ENCODE measurements around the gene ZNF536.
"Not testable (repeated sequence)": the region's sequence is repeated elsewhere in the genome, so short reads cannot be mapped to it uniquely, and the experiment has no call there.

Gene ZNF536

DNA sequence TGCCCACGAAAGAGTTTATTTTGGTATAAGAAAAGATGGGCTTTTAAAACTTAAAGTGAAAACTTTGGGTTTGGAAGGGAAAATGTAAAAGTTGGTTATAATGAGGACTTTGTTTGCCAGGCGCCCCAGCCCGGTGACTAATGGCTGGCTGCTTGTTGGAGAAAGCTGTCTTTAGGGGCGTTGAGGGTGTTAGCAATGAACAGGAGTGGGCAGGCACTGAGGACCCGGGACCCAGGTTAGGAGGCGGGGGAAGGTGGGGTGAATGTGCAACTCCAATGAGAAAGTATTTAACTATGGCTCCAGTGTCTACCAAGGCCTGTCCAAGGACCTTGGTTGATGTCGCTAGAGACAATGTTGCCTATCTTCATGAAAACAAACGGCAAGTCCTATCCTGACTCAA, 118.6 kb downstream of the ZNF536 start:
- DNase-seq = no peak

DNA sequence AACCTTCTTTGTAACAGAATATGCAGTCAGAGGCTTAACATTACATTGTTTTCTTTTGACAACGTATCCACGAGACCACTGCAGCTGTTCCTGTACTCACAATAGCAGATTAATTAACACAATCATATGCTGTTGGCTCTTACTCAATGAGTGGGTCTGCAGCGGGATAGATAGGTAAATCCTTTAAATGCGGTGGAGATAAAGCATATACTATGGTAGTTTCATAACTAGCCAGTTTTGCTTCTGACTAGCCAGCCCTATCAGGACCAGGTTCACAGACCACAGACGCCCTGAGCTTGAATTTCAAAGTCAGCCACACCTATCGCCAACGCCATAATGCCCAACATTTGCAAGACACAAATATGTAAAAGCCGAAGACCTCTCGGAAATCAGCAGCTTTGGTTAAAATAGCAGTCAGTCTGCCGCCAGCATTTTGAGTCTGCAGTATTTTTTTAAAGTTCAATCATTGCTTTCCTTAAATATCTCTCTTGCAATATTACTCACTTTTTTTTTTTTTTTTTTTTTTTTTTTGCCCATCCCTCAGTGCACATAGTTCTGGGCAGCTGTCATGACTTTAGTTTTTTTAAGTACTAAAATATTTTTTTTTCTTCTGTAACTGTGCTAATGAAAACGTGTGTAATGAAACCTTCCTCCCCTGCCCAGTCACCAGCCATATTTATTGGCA, 120.5 kb downstream of the ZNF536 start:
- DNase-seq = no peak

DNA sequence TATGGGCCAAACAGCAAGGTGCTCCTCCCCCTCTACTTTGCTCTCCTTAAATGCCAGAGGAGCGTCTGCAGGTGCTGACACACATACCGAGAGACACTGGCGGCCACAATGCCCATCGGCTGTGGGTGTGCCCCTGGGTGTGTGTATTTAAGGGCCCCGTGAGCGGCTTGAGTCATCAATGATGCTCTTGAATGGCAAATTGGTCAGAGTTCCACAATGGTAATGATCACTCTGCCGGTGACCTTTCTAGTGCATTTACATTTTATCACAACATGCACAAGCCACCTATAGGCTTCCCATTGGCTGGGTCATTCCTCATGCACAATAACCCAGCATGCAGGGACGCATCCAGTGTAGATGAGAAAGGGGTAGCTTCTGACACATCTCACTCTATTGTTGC, 124.8 kb downstream of the ZNF536 start:
- DNase-seq = no peak

DNA sequence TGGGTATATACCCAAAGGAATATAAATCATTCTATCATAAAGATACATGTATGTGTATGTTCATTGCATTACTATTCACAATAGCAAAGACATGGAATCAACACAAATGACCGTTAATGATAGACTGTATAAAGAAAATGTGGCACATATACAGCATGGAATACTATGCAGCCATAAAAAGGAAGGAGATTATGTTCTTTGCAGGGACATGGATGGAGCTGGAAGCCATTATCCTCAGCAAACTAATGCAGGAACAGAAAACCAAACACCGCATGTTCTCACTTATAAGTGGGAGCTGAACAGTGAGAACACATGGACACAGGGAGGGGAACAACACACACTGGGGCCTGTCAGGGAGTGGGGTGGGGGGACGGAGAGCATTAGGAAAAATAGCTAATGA, 125.9 kb downstream of the ZNF536 start:
- DNase-seq = not testable (repeated sequence)

DNA sequence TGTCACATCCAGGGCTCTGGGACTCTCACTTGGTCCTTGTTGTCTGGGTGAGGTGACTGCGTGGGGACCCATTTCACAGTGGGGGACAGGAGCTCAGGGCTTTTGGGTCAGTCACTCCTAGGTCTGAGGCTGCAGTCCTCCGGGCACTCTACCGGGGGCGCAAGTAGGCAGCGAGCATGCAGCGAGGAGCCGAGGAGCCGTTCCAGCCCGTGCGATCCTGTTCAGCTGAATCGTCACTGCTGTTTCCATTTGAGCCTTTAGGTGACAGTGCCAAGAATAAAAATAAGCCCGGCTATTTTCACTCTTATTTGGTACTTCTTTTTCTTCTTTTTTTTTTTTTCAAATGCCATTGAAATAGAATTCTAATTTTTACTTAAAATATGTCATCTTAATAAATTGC, 126.5 kb downstream of the ZNF536 start:
- DNase-seq = no peak

DNA sequence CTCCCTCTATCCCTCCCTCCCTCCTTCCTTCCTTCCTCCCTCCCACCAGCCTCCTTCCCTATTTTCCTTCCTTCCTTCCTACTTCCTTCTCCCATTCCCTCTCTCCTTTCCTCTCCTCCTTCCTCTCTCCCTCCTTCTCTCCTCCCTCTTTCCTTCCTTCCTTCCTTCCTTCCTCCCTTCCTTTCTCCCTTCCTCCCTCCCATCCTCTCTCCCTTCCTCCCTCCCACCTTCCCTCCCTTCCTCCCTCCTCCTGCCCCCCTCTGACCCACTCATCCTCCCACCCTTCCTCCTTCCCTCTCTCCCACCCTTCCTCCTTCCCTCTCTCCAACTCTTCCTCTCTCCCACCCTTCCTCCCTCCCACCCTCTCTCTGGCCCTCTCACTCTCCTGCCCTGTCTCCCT, 132.1 kb downstream of the ZNF536 start:
- DNase-seq = no peak

DNA sequence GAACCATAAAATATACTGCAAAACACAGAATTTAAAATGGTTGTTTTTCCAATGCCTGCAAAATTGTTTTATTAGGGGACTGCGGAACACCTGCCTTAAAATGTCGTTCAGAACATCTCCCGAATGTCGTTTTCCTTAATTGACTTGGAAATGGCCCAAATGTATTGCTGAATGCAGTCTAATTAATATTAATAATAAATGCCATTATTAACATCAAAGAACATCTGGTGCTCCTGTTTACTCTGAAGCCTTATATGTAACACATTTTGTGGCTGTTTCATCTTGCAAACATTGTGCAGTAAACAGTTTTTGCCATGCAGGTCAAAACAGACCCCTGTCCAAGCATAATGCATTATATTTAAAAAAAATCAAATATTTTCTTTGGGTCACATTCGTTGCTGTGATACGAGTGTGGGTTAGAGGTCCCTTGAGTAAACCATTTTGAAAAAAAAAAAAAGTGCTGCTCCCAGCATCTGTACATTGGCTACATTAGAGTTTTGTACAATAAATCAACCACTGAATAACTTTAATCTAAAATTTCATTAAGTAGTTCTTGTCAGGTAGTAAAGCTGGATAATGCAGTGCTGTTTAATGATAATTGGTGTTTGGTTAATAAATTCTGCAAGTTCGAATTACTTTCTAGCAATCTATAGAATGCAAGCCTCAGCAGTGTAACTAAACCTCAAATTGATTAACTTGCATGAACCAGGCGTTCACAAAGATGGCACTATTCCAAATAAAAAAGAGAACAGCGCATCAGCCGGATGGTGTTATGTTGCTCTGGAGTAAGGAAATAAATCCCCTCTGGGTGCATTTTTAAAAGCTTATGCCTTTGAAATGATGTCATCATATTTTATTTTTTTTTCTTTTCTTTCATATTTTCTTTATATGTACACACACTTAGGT, 140.2 kb downstream of the ZNF536 start:
- peak; percentile 100 for DNase-seq

DNA sequence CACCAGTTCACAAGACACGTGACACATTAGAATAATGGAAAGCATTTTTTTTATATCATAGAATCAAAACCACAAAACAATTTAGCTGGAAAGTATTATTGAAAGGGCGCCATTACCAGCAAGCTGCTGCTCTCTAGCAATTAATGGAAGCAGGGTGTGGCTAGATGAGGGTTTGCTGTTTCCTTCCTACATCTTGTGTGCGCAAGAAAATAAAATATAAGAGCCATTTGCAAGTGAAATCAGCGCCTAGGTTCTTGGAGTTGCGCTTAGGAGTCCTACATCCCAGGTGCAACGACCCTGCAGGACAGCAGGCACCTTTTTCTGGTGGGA, 140.9 kb downstream of the ZNF536 start:
- peak; percentile 100 for DNase-seq

DNA sequence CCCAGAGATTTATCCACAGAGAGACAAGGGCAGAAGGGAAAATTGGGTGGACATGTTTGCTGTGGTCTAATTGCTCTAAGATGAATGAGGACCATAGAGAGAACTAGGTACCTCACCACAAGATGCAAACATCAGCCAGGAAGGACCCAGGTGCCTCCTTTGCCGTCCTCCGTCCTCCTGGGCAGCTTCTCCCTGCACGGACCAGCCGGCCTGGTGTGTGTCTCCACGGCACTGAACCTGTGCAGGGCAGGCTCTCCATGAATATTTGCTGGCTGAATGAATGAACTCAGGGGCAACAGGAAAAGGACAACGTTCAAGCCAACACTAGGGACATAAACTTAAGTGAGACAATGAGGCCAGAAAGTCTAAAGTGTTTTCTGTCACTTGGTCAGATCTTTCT, 143.9 kb downstream of the ZNF536 start:
- DNase-seq = no peak

DNA sequence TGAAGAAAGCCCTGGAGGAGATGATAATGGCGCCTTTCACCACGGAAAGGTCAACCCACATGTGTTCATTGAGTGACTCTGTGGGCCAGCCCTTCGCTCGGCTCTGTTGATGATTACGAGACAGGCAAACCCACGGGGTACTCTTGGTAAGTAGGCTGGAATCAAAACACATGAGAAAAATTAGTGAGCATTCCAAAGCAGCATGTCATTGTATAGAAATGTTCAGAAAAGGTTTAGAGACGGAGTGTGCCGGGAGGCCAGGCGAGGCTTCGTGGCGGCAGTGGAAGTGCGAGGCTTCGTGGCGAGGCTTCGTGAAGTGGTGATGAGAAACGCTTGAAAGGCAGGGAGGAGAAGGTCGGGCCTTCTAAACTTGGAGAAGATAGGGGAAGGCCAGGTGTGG, 144.3 kb downstream of the ZNF536 start:
- DNase-seq = no peak

DNA sequence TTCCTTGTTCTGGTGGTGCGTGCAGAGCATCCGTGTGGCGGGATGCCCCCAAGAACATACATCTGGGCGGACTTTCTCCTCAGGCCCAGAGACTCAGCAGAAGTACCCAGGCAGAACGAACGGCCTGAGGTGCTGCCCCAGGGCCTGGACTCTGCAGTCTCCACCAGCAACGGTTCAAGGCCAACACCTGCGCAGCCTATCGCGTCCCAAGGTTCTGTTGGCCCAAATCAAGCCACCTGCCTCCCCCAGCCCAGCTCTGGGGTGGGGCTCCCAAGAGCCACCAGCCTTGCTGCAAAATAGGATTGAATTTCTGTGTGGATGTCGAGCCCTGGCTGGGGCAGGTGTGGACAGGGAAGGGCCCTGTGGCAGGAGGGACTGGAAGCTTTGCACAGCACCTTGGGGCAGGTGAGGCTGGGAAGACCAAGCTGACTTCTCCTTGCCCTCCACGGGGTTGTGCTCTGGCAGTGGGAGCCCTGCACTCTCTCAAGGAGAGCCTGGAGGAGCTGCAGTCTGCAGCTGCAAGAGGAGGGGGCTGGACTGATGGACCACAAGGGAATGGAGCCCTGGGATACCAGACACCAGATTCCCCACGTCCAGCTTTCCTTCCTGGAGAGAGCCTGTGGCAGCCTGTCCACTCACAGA, 146.9 kb downstream of the ZNF536 start:
- no peak for DNase-seq

DNA sequence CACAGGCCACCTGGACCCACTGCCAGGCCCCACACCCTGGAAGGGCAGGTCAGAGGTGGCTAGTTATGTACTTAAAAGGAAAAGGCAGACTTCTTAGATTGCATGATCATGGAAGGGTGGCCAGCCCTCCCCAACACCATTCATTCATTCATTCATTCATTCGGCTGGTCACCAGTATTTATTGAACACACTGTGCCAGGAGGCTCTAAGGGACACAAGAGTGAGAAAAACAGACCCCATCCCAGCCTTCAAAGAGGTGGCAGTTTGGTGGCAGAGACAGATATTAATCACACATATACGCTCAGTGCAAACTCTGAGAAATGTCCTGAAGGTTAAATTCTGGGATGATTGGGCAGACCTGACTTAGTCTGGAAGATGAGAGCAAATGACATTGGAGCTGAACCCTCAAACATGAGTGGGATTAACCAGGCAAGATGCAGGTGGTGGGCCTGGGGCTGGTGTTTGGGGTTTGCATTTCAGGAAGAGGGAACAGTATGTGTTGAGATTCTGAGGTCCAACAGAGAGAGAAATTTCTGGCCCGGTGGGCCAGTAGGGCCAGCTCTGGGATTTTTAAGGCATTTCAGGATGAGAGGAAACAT, 147.5 kb downstream of the ZNF536 start:
- DNase-seq = no peak

DNA sequence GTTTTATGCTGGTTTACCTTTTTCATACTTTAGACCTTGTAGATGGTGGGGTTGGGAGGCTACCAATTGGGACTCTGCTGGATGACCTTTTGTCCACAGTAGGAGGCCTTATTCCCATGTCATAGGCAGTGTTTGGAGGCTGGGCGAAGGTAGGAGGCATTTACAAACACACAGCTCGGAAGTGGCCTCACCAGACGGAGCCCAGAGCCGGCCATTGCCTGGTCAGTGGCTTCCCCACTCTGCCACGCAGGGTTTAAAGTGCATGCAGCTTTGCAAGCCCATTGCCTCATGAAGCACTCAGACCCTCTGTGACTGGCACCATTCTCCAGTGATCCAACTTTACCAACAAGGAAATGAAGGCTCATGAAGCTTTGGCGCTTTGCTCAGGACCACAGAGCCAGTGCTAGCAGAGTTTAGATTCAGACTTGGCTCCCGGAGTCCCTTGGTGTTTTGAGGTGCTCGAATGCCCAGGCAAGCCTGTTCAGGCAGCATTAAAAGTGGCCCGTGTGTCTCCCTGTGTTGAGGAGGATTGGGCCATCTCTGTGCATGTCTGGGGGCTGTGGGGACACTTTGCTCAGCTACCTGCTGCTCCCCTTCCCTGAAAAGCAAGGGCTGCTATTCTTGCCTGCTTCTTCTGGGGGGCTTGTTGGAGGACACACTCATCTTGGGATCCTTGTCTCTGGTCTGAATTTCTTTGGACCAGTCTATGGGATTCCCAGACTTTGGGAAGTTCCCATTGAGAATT, 148.7 kb downstream of the ZNF536 start:
- DNase-seq = no peak

DNA sequence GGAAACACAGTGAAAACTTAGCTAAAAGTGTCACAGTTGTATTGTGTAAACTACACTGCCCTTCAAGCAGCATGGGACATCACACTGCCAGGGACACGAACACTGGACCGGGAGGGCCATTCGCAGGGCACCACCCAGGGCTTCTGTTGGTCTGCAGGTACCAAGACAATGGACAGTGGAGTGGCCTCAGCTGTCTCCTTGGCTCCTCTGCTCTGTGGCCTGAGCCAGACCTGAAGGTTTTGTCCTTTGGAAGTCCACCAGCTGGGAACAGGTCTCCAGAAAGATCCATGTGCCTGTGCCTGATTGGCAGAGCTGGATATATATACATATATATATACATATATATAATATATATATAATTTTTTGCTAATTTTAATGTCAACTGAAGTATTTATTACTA, 149.8 kb downstream of the ZNF536 start:
- no peak for DNase-seq

DNA sequence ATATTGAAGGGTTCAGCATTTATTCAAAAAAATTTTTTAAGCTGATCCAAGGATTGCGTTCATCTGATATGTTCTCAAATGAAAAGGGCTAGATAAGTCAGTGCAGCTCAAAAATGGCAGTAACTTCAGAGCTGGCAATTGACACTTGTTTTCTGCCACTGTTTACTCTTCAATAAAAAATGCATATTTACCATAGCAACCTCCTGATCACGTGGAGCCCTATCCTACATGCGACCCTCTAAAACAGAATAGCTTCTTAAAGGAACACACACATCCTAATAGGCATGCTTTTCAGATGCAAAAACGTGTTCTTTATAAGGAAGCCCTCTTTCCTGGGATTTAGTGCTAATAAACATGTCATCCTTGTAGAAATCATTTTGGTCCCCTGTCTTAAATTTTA, 150.2 kb downstream of the ZNF536 start:
- DNase-seq = peak; percentile 18

DNA sequence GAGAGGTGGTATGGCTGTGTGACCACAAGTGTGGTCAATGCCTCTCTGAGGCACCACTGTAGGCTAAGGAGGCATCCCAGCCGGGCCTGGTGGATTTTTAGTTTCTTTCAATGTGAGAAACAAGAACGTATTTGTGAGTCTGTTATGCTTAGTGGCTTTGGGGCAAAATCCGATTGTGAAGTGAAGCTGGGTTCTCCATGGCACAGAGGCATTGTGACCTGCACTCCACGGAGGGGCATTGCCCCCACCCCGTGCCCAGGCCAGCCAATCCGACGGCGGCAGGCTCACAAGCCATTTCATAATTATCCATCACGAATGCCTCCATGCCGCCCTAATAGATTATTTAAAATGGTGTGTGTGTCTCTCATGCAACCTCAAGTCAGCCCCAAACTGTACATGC, 151.6 kb downstream of the ZNF536 start:
- no peak for DNase-seq

DNA sequence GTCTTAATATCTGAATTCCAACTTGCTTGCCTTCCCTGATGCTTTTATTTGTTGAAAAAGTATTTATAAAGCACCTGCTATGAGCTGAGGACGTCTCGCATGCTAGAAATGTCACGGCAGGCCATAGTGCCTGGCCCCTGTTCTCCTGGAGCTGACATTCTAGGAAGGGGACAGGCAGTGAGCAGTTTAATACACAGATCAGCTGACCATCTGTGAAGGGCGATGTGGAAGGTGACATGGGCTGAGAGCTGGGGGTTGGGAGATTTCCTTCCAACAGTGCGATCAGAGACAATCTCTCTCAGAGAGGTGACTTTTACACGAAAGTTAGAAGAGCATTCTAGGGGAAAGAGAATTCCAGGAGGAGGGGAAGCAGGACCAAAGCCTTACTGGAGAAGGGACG, 153.2 kb downstream of the ZNF536 start:
- no peak for DNase-seq

DNA sequence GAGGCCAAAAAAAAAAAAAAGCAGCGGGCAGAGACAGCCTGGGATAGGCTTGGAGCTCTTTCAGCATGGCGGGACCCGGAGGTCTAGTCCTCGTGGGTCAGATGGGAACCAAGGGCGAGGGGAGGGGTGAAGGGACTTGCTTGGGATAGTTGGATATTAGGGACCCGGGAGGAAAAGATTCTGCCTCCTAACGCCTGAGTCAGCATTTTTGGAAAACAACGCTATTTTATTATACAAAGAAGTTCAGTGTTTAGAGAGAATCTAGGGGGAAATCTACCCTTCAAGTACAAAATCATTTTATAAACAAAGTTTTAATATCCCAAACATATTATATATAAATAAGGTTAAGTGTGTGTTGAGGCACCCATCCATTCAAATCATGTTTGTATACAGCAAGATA, 156.7 kb downstream of the ZNF536 start:
- DNase-seq = no peak

DNA sequence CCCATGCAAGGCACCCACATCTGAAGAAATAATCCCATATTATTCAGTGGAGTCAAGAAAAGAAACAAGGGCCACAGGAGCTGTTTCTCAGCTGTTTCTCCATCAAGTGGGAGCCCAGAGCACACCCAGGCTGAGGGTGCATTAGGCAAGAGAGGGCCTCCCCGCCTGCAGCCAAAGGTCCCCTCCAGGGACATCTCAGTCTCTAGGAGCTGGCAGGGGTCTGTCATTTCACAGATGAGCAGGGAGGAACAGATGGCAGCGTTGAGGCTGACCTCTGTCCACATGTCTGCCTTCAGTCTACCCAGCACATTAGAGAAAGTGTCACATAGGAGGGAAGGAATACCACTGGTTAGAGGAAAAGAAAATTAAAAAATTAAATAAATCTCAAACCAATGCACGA, 157.7 kb downstream of the ZNF536 start:
- no peak for DNase-seq

DNA sequence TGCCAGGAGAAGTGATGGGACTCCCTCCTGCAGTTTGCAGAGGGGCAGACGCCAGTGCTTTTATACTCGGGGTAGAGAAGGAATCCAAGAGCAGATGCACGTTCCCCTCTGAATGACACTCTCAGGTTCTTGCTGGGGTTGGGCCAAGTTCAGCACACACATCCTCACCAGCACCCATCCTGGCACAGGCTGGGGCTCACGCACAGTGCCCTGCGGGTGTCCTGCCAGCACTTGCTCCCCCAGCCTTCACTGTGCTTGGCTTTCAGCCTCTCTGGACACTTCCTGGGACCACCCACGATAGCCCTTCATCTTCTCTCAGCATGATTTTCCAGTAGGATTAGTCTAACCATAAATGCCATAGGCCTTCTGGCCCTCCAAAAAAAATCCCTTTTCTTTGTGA, 158.6 kb downstream of the ZNF536 start:
- no peak for DNase-seq

DNA sequence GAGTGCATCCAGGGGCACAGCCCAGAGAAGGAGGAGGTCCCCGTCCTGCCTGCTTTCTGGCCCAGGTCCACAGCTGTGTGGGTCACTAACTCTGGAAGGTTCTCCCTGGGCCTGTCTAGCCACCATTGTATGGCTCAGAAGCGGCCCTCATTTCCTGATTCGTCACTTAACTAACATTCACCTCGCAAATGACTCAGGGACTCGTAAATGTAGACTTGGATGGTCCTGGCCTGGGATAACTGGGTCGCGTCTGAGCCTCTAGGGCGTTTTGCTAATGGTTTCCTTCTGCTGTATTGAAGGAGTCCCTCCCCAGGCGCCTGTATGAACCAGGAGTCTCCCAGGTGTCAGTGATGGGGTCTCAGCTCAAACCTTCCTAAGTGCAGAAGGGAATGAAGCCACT, 162.8 kb downstream of the ZNF536 start:
- no peak for DNase-seq

DNA sequence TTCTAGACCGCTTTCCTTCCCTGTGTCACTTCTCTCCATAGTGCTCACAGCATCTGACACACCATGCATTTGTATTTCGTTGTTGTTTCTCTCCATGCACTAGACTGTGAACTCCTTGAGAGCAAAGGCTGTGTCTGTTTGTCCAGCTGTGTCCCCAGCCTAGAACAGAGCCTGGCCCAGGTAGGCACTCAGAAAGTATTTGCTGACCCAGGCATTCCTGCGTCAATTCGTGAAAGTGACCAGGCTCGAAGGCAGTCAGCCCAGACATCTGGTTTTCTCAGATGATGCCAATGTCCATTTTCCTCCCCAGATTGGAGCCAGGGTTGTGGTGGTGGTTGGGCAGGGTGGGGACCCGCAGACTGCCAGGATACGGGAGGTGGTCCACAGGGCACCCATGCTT, 164.8 kb downstream of the ZNF536 start:
- DNase-seq = no peak

DNA sequence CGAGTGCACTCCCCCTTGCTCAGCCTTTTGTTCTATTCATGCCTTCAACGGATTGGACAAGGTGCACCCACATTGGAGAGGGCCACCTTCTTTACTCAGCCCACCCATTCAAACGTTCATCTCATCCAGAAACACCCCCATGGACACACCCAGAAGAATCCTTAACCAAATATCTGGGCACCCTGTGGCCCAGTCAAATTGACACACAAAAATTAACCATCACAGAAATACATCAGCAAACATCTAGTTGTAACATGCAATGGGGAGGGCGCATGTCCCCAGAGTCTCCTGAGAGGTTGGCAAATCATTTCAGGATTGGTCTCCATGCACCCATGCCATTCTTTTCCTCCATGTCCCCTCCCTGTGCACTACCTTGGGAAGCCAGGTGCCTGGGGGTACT, 167.1 kb downstream of the ZNF536 start:
- no peak for DNase-seq

All from DMS79 treated with DMSO at 0.1 percent for 48 hours (cell line).